Measurements from ENCODE around the gene MGLL.

MGLL gene

GRCh38 chr3:127751163-127751621 is 71.1 kb downstream of the MGLL start:
- DNase-seq, result no peak

GRCh38 chr3:127750226-127751031 is 71.9 kb downstream of the MGLL start:
- no peak for DNase-seq

GRCh38 chr3:127749787-127750225 is 72.5 kb downstream of the MGLL start:
- no peak for DNase-seq

GRCh38 chr3:127749361-127749760 is 73.0 kb downstream of the MGLL start:
- DNase-seq, result no peak

GRCh38 chr3:127748754-127749327 is 73.5 kb downstream of the MGLL start:
- no peak for DNase-seq

- DNase-seq, result no peak
Observed at GRCh38 chr3:127747751-127748521, 74.4 kb downstream of the MGLL start.

GRCh38 chr3:127747066-127747465 is 75.2 kb downstream of the MGLL start:
- no peak for DNase-seq

- no peak for DNase-seq
Observed at GRCh38 chr3:127746400-127747057, 75.8 kb downstream of the MGLL start.

GRCh38 chr3:127745656-127746399 is 76.5 kb downstream of the MGLL start:
- no peak for DNase-seq

- no peak for DNase-seq
Observed at GRCh38 chr3:127744875-127745274, 77.4 kb downstream of the MGLL start.

GRCh38 chr3:127744253-127744815 is 78.0 kb downstream of the MGLL start:
- DNase-seq, result no peak

- DNase-seq, result no peak
Observed at GRCh38 chr3:127743351-127744252, 78.7 kb downstream of the MGLL start.

GRCh38 chr3:127742580-127742979 is 79.7 kb downstream of the MGLL start:
- no peak for DNase-seq

- no peak for DNase-seq
Observed at GRCh38 chr3:127741690-127742089, 80.6 kb downstream of the MGLL start.

- no peak for DNase-seq
Observed at GRCh38 chr3:127741246-127741645, 81.1 kb downstream of the MGLL start.

- DNase-seq, result no peak
Observed at GRCh38 chr3:127740136-127740915, 82.0 kb downstream of the MGLL start.

- no peak for DNase-seq
Observed at GRCh38 chr3:127739347-127740135, 82.8 kb downstream of the MGLL start.

GRCh38 chr3:127738192-127738840 is 84.0 kb downstream of the MGLL start:
- no peak for DNase-seq
